Measurements from ENCODE around the gene IP6K2. TPM values are rescaled to one million over a fixed set of nuclear protein-coding genes. Genes with fewer than 3 reads are reported as not detected.
"Not testable (repeated sequence)": the region's sequence is repeated elsewhere in the genome, so short reads cannot be mapped to it uniquely, and the experiment has no call there.

IP6K2 gene
- total RNA-seq, 4 donors from 2014 or later, result 64.3 to 145 (median 93.0) TPM

- Histone ChIP-seq H3K9me3 (no peaks in the 10 kb centered on the region), H3K36me3 (no peaks in the 10 kb centered on the region), H3K4me1 (no peaks in the 10 kb centered on the region), H3K4me3 (replicated peaks in 1 of 3) (no peak overlapping the region), H3K27ac (no peak overlapping the region), H3K27me3 (no peaks in the 10 kb centered on the region)
- DNase-seq, result no peak
- intact Hi-C loops (cut with DNase I), result no loop called here
- 87 to 88% methylated on average over 7 of the region's 7 CpGs for WGBS, 2 donors
- TF ChIP-seq POLR2A (IDR thresholded peaks at IDR 0.05) (no peak), CTCF (IDR thresholded peaks at IDR 0.05) (no peak)
Measured at GRCh38 chr3:48723725-48724124, 6.7 kb upstream of the IP6K2 start.

GRCh38 chr3:48723293-48723692 is 6.3 kb upstream of the IP6K2 start:
- intact Hi-C loops (cut with DNase I); H3K4me1 ChIP-seq; H3K27me3 ChIP-seq; H3K36me3 ChIP-seq; H3K27ac ChIP-seq; H3K4me3 ChIP-seq (replicated peaks in 1 of 3); DNase-seq; H3K9me3 ChIP-seq: not testable (repeated sequence)
- 89 to 93% methylated on average over 3 of the region's 3 CpGs for WGBS, 2 donors

- peak overlapping the region; percentile 54 to 89 (median 79) for H3K4me3 ChIP-seq (replicated peaks in 1 of 3)
- H3K27ac ChIP-seq, result peak overlapping the region; percentile 8 to 89 (median 78)
- no peaks in the 10 kb centered on the region for H3K36me3 ChIP-seq
- no peak for TF ChIP-seq CTCF (IDR thresholded peaks at IDR 0.05)
- TF ChIP-seq POLR2A (IDR thresholded peaks at IDR 0.05), result no peak
- intact Hi-C loops (cut with DNase I), result no loop called here
- no peaks in the 10 kb centered on the region for H3K9me3 ChIP-seq
- DNase-seq, result peak; percentile 7 to 20
- H3K27me3 ChIP-seq, result no peaks in the 10 kb centered on the region
- WGBS, 2 donors, result 0% methylated on average over 9 to 15 of the region's 16 CpGs
- H3K4me1 ChIP-seq, result peaks cover 32 to 33% of the 10 kb centered on the region in 2 donors
Measured at GRCh38 chr3:48716508-48716981, 476 bp downstream of the IP6K2 start.

- H3K36me3 ChIP-seq, result peaks cover 0 to 4% of the 10 kb centered on the region in 2 donors
- no peak for DNase-seq
- peaks cover 34 to 36% of the 10 kb centered on the region in 2 donors for H3K4me1 ChIP-seq
- H3K27ac ChIP-seq, result no peak overlapping the region
- H3K4me3 ChIP-seq (replicated peaks in 1 of 3), result no peak overlapping the region
- no peak for TF ChIP-seq POLR2A (IDR thresholded peaks at IDR 0.05)
- no peak for TF ChIP-seq CTCF (IDR thresholded peaks at IDR 0.05)
- intact Hi-C loops (cut with DNase I), result no loop called here
- H3K9me3 ChIP-seq, result no peaks in the 10 kb centered on the region
- H3K27me3 ChIP-seq, result no peaks in the 10 kb centered on the region
Measured at GRCh38 chr3:48715174-48715800, 1.7 kb downstream of the IP6K2 start.

- 49 to 59% methylated on average over 2 of the region's 2 CpGs for WGBS, 2 donors
- Histone ChIP-seq H3K9me3 (no peaks in the 10 kb centered on the region), H3K27me3 (no peaks in the 10 kb centered on the region), H3K4me3 (replicated peaks in 1 of 3) (no peak overlapping the region), H3K36me3 (peaks cover 0 to 6% of the 10 kb centered on the region in 2 donors), H3K27ac (no peak overlapping the region), H3K4me1 (peaks cover 41 to 52% of the 10 kb centered on the region in 2 donors)
- intact Hi-C loops (cut with DNase I), result no loop called here
- no peak for DNase-seq
- TF ChIP-seq CTCF (IDR thresholded peaks at IDR 0.05) (no peak), POLR2A (IDR thresholded peaks at IDR 0.05) (no peak)
Measured at GRCh38 chr3:48711727-48712126, 5.3 kb downstream of the IP6K2 start.

Measured in thyroid gland (tissue), 4 donors.